Endothelial cell (in vitro differentiated cells): ENCODE measurements around the gene CABP2. TPM values are rescaled to one million over a fixed set of nuclear protein-coding genes. Genes with fewer than 3 reads are reported as not detected.

ENCODE experiments used
- DNase-seq: peaks from one replicate; pipeline ENCODE4 v3.0.0; 2021; ENCODE audit warnings: low spot score
- H3K27ac Mint-ChIP-seq: one replicate; pipeline ENCODE4 v1.8.0; 2021; ENCODE audit warnings: mixed read lengths, inconsistent platforms; ENCODE audit not compliant: unreplicated experiment
- H3K27me3 Mint-ChIP-seq: one replicate; pipeline ENCODE4 v1.8.0; 2021; ENCODE audit warnings: mild to moderate bottlenecking, moderate library complexity, mixed read lengths, inconsistent platforms; ENCODE audit not compliant: unreplicated experiment
- H3K36me3 Mint-ChIP-seq: one replicate; pipeline ENCODE4 v1.8.0; 2021; ENCODE audit warnings: mild to moderate bottlenecking, low read depth, mixed read lengths, inconsistent platforms; ENCODE audit not compliant: unreplicated experiment
- H3K4me1 Mint-ChIP-seq: one replicate; pipeline ENCODE4 v1.8.0; 2021; ENCODE audit warnings: mild to moderate bottlenecking, mixed read lengths, inconsistent platforms; ENCODE audit not compliant: unreplicated experiment
- H3K4me3 Mint-ChIP-seq: one replicate; pipeline ENCODE4 v1.8.0; 2021; ENCODE audit warnings: mild to moderate bottlenecking, mixed read lengths, inconsistent platforms; ENCODE audit not compliant: unreplicated experiment
- H3K9me3 Mint-ChIP-seq: one replicate; pipeline ENCODE4 v1.8.0; 2021; ENCODE audit warnings: mixed read lengths, inconsistent platforms; ENCODE audit not compliant: unreplicated experiment
- CTCF ChIP-seq: fragments of 200-600 bp; sonication (generic); IDR thresholded peaks from one replicate; pipeline ENCODE4 v1.5.0; 2021; ENCODE audit warnings: antibody characterized with exemption; ENCODE audit not compliant: unreplicated experiment
- microRNA-seq: library from miRNA; unstranded; fragments of <30 nt; microRNA quantifications from one replicate; pipeline ENCODE4, GENCODE V29; 2020; ENCODE audit not compliant: unreplicated experiment
- total RNA-seq: library from RNA; stranded (reverse); fragmentation: NEBNext Ultra II Directional; extraction: Animal tissue kit (Norgen Biotek cat#: 25700); gene quantifications from one replicate; pipeline ENCODE4 v1.2.1, GENCODE V29; 2021; ENCODE audit not compliant: unreplicated experiment

The CABP2 gene
- total RNA-seq, 1 donor from 2014 or later, result not detected

GRCh38 chr11:67470337-67471002 lies 52.8 kb downstream of the CABP2 start:
- Mint-ChIP-seq H3K27me3 (peaks cover 2% of the 10 kb centered on the region), H3K4me1 (peaks cover 6% of the 10 kb centered on the region), H3K4me3 (peak overlapping the region; percentile 56), H3K36me3 (no peaks in the 10 kb centered on the region), H3K27ac (no peak overlapping the region), H3K9me3 (no peaks in the 10 kb centered on the region)
- DNase-seq, result no peak
- TF ChIP-seq CTCF, result no peak

GRCh38 chr11:67469508-67469811 lies 53.8 kb downstream of the CABP2 start:
- Mint-ChIP-seq H3K4me1 (peaks cover 10% of the 10 kb centered on the region), H3K9me3 (no peaks in the 10 kb centered on the region), H3K36me3 (no peaks in the 10 kb centered on the region), H3K4me3 (peak overlapping the region; percentile 71), H3K27ac (no peak overlapping the region), H3K27me3 (peaks cover 2% of the 10 kb centered on the region)
- no peak for DNase-seq
- no peak for TF ChIP-seq CTCF

Small RNA genes lying within 50 kb of the gene (microRNA-seq; reads per million reads assigned to microRNA genes)
- 0.56 reads per million for gene MIR6752

Other genes starting within 250 kb of the CABP2 start
- 65.1 TPM for gene ANKRD13D, start 234.1 kb downstream of the CABP2 start, total RNA-seq
- 7.3 TPM for gene SSH3, start 219.9 kb downstream of the CABP2 start, total RNA-seq
- 92.1 TPM for gene POLD4, start 169.9 kb downstream of the CABP2 start, total RNA-seq
- gene CLCF1, start 149.8 kb downstream of the CABP2 start, total RNA-seq, result 12.6 TPM
- gene RAD9A, start 131.5 kb downstream of the CABP2 start, total RNA-seq, result 18.4 TPM
- 249 TPM for gene PPP1CA, start 121.6 kb downstream of the CABP2 start, total RNA-seq
- 13.2 TPM for gene TBC1D10C, start 119.4 kb downstream of the CABP2 start, total RNA-seq
- gene CARNS1, start 107.8 kb downstream of the CABP2 start, total RNA-seq, result not detected
- gene RPS6KB2, start 95.0 kb downstream of the CABP2 start, total RNA-seq, result 44.2 TPM
- 12.9 TPM for gene PTPRCAP, start 85.8 kb downstream of the CABP2 start, total RNA-seq
- gene CORO1B, start 80.0 kb downstream of the CABP2 start, total RNA-seq, result 252 TPM
- gene GPR152, start 70.7 kb downstream of the CABP2 start, total RNA-seq, result not detected
- not detected for gene CABP4, start 68.1 kb downstream of the CABP2 start, total RNA-seq
- 47.4 TPM for gene TMEM134, start 54.2 kb downstream of the CABP2 start, total RNA-seq
- gene AIP, start 40.4 kb downstream of the CABP2 start, total RNA-seq, result 32.9 TPM
- 11.5 TPM for gene PITPNM1, start 18.1 kb downstream of the CABP2 start, total RNA-seq
- 27.8 TPM for gene CDK2AP2, start 15.3 kb downstream of the CABP2 start, total RNA-seq
- 696 TPM for gene GSTP1, start 60.4 kb upstream of the CABP2 start, total RNA-seq
- gene NDUFV1, start 83.5 kb upstream of the CABP2 start, total RNA-seq, result 191 TPM
- gene NUDT8, start 106.5 kb upstream of the CABP2 start, total RNA-seq, result 6.8 TPM
- not detected for gene TBX10, start 116.3 kb upstream of the CABP2 start, total RNA-seq
- gene ACY3, start 127.3 kb upstream of the CABP2 start, total RNA-seq, result not detected
- gene ALDH3B2, start 151.2 kb upstream of the CABP2 start, total RNA-seq, result 0.72 TPM